Fibroblast of mammary gland (primary cell): Measurements from ENCODE around the gene ZSCAN21.

Experiments
- DNase-seq: peaks from one replicate; pipeline ENCODE4 v3.0.0-alpha.2; 2010; ENCODE audit warnings: low read depth
- H3K4me3 ChIP-seq: 2 replicates; pipeline ENCODE4 v1.5.1; 2011; ENCODE audit warnings: low read depth, mild to moderate bottlenecking, low read length, moderate library complexity; ENCODE audit not compliant: control insufficient read depth
- TF ChIP-seq, protein P1 (sequence below): conservative IDR thresholded peaks from 2 replicates; pipeline ENCODE4 v1.5.1; 2011; ENCODE audit warnings: low read depth, low read length, inconsistent platforms; ENCODE audit not compliant: control insufficient read depth, insufficient read depth

ZSCAN21 gene

GRCh38 chr7:100106633-100107032, 57.1 kb downstream of the ZSCAN21 start:
- H3K4me3 ChIP-seq, result no peak overlapping the region
- no peak for DNase-seq
- TF ChIP-seq, protein P1, sequence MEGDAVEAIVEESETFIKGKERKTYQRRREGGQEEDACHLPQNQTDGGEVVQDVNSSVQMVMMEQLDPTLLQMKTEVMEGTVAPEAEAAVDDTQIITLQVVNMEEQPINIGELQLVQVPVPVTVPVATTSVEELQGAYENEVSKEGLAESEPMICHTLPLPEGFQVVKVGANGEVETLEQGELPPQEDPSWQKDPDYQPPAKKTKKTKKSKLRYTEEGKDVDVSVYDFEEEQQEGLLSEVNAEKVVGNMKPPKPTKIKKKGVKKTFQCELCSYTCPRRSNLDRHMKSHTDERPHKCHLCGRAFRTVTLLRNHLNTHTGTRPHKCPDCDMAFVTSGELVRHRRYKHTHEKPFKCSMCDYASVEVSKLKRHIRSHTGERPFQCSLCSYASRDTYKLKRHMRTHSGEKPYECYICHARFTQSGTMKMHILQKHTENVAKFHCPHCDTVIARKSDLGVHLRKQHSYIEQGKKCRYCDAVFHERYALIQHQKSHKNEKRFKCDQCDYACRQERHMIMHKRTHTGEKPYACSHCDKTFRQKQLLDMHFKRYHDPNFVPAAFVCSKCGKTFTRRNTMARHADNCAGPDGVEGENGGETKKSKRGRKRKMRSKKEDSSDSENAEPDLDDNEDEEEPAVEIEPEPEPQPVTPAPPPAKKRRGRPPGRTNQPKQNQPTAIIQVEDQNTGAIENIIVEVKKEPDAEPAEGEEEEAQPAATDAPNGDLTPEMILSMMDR, result no peak

DNA sequence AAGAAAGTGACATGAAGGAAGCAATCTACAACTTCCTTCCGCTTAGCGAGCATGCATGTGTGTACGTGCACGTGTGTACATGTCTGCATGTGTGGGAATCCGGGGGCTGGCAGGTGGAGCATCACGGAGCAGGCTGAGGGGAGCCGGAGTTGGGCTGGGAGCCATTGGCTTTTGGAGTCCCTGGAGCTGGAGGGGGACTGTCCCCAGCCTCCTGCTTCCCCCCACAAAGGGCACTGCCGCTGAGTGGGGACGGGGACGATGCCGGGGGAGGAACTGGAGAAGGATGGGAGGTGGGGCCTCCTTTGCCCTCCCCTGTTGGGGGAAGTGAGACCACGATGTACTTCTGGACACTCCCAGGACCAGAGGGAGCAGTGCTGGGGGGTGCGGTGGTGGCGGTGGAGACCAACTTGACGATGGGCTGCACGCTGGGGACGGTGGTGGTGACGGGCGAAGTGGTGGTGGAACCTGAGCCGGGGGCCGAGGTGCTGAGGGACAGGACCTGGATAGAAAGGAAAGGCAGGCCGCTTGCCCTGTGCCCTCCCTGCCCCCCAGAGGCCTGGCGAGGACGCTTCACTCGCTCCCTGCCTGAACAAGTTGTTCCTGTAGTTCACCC, 57.7 kb downstream of the ZSCAN21 start:
- DNase-seq, result no peak
- TF ChIP-seq, protein P1, result no peak
- H3K4me3 ChIP-seq, result no peak overlapping the region

GRCh38 chr7:100107890-100108289, 58.3 kb downstream of the ZSCAN21 start:
- no peak overlapping the region for H3K4me3 ChIP-seq
- no peak for DNase-seq
- TF ChIP-seq, protein P1, result no peak

GRCh38 chr7:100109521-100110163, 60.1 kb downstream of the ZSCAN21 start:
- DNase-seq, result no peak
- H3K4me3 ChIP-seq, result no peak overlapping the region
- TF ChIP-seq, protein P1, result no peak

DNA sequence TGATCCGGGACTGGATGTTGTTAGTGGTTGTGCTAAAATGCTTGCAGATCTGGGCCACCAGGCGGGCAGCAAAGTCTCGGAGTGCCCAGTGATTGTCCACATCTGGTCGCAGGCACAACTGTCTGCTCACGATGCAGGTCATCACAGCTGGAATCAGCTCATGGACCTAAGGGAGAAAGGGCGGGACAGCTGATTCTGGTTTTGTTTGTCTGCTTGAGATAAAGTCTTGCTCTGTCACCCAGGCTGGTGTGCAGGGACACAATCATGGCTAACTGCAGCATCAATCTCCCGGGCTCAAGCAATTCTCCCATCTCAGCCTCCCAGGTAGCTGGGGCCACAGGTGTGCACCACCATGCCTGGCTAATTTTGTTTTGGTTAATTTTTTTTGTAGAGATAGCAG, 61.6 kb downstream of the ZSCAN21 start:
- no peak overlapping the region for H3K4me3 ChIP-seq
- TF ChIP-seq, protein P1, result no peak
- no peak for DNase-seq

- H3K4me3 ChIP-seq, result no peak overlapping the region
- no peak for DNase-seq
- TF ChIP-seq, protein P1, result no peak
Measured at GRCh38 chr7:100111914-100112313, 62.3 kb downstream of the ZSCAN21 start.
